ENCODE measurements around the gene COL23A1.
"Not testable (repeated sequence)": the region's sequence is repeated elsewhere in the genome, so short reads cannot be mapped to it uniquely, and the experiment has no call there.

COL23A1 gene

GRCh38 chr5:178249191-178249989 lies 340.8 kb downstream of the COL23A1 start:
- DNase-seq (ENCODE audit: low read depth in 2 of 2, low spot score in 1 of 2) = no peak

- DNase-seq (ENCODE audit: low read depth in 2 of 2, low spot score in 1 of 2) = no peak
These were observed 341.4 kb downstream of the COL23A1 start for GRCh38 chr5:178248750-178249149.

GRCh38 chr5:178247481-178248456 lies 342.4 kb downstream of the COL23A1 start:
- no peak for DNase-seq (ENCODE audit: low read depth in 2 of 2, low spot score in 1 of 2)

GRCh38 chr5:178246624-178247279 lies 343.4 kb downstream of the COL23A1 start:
- DNase-seq (ENCODE audit: low read depth in 2 of 2, low spot score in 1 of 2) = no peak

GRCh38 chr5:178245389-178245788 lies 344.8 kb downstream of the COL23A1 start:
- DNase-seq (ENCODE audit: low read depth in 2 of 2, low spot score in 1 of 2) = no peak

- no peak for DNase-seq (ENCODE audit: low read depth in 2 of 2, low spot score in 1 of 2)
These were observed 345.6 kb downstream of the COL23A1 start for GRCh38 chr5:178244576-178244975.

- DNase-seq (ENCODE audit: low read depth in 2 of 2, low spot score in 1 of 2) = no peak
These were observed 347.8 kb downstream of the COL23A1 start for GRCh38 chr5:178242416-178242815.

GRCh38 chr5:178241688-178242231 lies 348.4 kb downstream of the COL23A1 start:
- DNase-seq (ENCODE audit: low read depth in 2 of 2, low spot score in 1 of 2) = no peak

- no peak for DNase-seq (ENCODE audit: low read depth in 2 of 2, low spot score in 1 of 2)
These were observed 348.9 kb downstream of the COL23A1 start for GRCh38 chr5:178241231-178241663.

GRCh38 chr5:178240766-178241165 lies 349.4 kb downstream of the COL23A1 start:
- DNase-seq (ENCODE audit: low read depth in 2 of 2, low spot score in 1 of 2) = no peak

GRCh38 chr5:178240341-178240741 lies 349.9 kb downstream of the COL23A1 start:
- DNase-seq (ENCODE audit: low read depth in 2 of 2, low spot score in 1 of 2) = no peak

GRCh38 chr5:178239626-178240301 lies 350.4 kb downstream of the COL23A1 start:
- not testable (repeated sequence) for DNase-seq (ENCODE audit: low read depth in 2 of 2, low spot score in 1 of 2)

GRCh38 chr5:178238711-178239592 lies 351.2 kb downstream of the COL23A1 start:
- no peak for DNase-seq (ENCODE audit: low read depth in 2 of 2, low spot score in 1 of 2)

GRCh38 chr5:178238313-178238635 lies 351.9 kb downstream of the COL23A1 start:
- DNase-seq (ENCODE audit: low read depth in 2 of 2, low spot score in 1 of 2) = no peak

- DNase-seq (ENCODE audit: low read depth in 2 of 2, low spot score in 1 of 2) = no peak
These were observed 352.5 kb downstream of the COL23A1 start for GRCh38 chr5:178237431-178238312.

- no peak for DNase-seq (ENCODE audit: low read depth in 2 of 2, low spot score in 1 of 2)
These were observed 353.5 kb downstream of the COL23A1 start for GRCh38 chr5:178236679-178237078.

- DNase-seq (ENCODE audit: low read depth in 2 of 2, low spot score in 1 of 2) = no peak
These were observed 354.1 kb downstream of the COL23A1 start for GRCh38 chr5:178236126-178236525.

GRCh38 chr5:178235588-178235974 lies 354.6 kb downstream of the COL23A1 start:
- DNase-seq (ENCODE audit: low read depth in 2 of 2, low spot score in 1 of 2) = no peak
